Measurements from ENCODE around the gene XRN1.

The XRN1 gene

DNA sequence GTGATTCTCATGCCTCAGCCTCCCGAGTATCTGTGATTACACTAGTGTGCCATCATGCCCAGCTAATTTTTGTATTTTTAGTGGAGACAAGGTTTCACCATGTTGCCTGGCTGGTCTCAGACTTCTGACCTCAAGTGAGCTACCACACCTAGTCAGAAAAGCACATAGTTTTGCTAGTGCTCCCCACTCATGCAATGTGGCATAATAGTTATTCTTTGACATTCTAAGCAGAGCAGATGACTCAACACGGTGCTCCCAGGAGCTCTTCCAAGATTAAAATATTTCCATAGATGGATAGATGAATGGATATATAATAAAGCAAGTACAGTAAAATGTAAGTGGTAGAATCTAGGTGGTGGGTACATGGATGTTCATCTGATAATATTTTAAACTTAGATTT is 169.4 kb downstream of the XRN1 start:
- in situ Hi-C loops (cut with MboI; ENCODE audit: low pct_unique_long_range_greater_than_20kb, low sequenced_read_pairs), result no loop called here

DNA sequence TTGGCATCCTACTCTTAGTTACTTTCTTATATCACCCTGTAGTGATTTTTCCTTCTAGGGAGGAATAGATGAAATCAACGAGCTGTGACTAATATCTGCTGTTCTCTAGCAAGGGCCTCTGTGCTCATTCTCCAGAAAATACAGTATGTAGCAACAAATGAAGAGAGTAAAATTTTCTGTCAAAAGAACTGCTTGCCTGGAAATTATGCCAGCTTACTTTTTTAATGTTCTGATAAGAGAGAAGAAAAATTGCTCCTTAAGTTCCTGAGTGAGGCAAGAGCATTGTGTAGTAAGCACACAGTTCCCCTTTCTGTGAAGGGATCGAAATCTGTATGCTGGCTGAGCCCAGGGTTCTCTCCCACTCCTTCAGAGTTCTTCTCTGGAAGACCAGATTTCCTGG is 171.1 kb downstream of the XRN1 start:
- peak; percentile 51 for DNase-seq
- in situ Hi-C loops (cut with MboI; ENCODE audit: low pct_unique_long_range_greater_than_20kb, low sequenced_read_pairs), result no loop called here

More for the DNA sequence above, 169.4 kb downstream of the XRN1 start:
- DNase-seq, result no peak

DNA sequence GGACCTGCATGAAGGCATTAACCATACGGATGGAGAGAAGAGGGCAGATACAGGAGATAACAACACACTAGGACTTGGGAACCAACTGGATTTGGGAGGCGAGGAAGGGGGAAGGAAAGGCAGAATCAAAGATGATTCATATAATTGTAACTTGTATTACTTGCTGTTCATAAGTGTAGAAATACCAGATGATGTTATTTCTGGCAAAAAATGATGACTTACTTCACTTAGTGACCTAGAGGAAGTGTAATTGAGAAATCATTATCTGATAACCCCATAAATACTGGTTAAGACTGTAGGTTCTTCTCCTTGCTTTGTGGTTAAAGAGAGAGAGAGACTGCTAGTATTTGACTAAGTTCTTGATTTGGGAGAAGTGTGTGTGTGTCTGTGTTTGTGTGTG is 172.0 kb downstream of the XRN1 start:
- in situ Hi-C loops (cut with MboI; ENCODE audit: low pct_unique_long_range_greater_than_20kb, low sequenced_read_pairs), result no loop called here

DNA sequence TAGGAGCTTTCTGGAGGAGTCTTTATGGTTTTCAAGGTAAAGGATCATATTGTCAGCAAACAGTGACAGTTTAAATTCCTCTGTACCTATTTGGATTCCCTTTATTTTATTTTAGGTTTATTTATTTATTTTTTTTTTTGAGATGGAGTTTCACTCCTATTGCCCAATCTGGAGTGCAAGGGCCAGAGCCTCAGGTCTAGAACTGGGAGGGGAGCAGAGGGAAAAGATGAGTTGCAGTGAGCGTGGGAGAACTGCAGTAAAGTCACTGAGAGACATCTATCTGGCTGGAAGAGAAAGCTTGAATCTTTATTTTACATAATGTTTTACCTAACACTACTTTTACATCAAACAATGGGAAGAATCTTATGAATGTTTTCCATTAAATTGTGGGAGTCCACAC is 172.9 kb downstream of the XRN1 start:
- no peak for DNase-seq
- in situ Hi-C loops (cut with MboI; ENCODE audit: low pct_unique_long_range_greater_than_20kb, low sequenced_read_pairs), result no loop called here

More for the DNA sequence above, 172.0 kb downstream of the XRN1 start:
- peak; percentile 17 for DNase-seq

DNA sequence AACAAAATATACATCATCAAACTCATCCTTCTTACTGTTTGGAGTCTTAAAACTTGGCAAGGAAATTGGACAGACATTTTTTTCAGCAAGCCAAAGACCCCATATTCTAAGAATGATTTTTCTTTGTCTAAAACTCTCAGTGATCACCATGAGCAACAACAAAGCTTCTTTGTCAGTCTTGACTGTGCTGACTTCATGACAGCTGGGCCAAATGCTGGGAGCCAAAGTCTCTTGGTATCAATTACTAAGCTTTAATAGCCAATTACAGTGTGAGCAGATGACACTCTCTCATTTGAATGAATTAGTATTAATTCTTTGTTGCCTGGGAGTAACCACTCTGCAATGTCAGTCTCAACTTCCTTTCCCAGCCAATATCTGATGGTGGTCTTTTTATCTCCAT is 174.3 kb downstream of the XRN1 start:
- in situ Hi-C loops (cut with MboI; ENCODE audit: low pct_unique_long_range_greater_than_20kb, low sequenced_read_pairs), result no loop called here
- DNase-seq, result no peak

DNA sequence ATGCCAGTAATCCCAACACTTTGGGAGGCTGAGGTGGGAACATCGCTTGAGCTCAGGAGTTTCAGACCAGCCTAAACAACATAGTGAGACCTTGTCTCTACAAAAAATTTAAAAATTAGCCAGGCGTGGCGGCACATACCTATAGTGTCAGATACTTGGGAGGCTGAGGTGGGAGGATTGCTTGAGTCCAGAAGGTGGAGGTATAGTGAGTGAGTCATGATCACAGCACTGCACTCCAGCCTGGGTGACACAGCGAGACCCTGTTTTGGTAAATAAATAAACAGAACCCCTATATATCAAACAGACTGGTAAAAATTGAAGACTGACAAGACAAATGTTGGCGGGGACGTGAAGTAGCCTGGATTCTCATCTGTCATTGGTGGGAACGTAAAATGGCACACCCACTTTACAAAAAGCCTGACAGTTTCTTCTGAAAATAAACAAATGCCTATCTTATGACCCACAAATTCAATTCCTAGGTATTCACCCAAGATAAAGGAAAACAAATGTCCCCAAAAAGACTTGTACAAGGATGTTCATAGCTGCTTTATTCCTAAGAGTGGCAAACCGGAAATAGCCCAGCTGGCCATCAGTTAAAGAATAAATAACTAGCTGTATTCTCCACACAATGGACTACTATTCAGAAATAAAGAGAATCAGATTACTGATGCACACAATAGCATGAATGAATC is 175.5 kb downstream of the XRN1 start:
- DNase-seq, result no peak
- in situ Hi-C loops (cut with MboI; ENCODE audit: low pct_unique_long_range_greater_than_20kb, low sequenced_read_pairs), result no loop called here

DNA sequence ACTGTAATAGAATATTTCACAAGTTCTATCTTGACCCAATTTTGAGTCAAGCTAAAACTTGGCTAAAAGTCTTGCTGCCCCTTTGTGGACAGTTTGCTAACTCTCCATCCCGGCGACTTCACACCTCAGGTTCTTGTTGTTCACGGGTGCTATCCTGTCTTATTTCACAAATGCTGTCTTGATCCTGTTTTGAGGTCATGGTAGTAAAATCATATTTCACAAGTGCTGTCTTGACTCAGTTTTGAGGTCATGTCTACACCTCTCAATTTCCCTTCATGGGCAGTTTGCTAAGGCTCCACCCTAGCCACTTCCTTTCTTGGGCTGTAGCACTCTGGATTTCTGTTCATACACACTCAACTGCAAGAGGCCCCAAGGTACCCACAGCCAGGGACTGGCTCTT is 177.4 kb downstream of the XRN1 start:
- in situ Hi-C loops (cut with MboI; ENCODE audit: low pct_unique_long_range_greater_than_20kb, low sequenced_read_pairs), result no loop called here
- no peak for DNase-seq

DNA sequence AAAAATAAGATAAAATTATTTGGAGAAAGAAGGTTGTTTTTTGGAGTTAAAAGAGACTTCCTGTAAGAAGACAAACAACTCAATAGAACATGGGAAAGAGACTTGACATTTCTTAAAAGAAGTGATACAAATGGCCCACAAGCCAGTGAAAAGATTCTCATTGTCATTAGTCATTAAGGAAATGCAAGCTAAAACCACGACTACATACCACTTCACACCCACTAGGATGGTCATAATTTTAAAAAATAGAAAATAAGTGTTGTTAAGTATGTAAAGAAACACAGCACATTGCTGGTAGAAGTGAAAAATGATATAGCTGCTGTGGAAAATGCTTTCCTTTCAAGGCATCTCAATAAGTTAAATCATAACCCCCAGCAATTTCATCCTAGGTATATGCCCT is 178.1 kb downstream of the XRN1 start:
- in situ Hi-C loops (cut with MboI; ENCODE audit: low pct_unique_long_range_greater_than_20kb, low sequenced_read_pairs), result no loop called here
- no peak for DNase-seq

DNA sequence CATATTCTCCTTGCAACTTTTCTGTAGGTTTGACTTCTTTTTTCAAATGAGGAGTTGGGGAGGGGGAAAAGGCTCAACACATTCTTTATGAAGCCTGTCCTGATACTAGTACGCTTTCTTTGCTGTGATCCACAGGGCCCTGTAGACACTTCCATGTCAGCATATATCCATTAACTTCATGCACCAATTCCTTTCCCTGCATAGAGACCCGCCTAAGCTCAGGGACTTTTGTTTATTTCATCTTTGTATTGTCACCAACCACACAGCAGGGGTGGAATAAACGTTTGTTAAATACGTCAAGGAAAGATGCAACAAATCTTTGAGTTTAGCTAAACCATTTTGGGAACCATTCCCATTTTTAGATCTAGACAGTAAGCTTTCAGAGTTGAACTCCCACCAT is 179.4 kb downstream of the XRN1 start:
- in situ Hi-C loops (cut with MboI; ENCODE audit: low pct_unique_long_range_greater_than_20kb, low sequenced_read_pairs), result no loop called here
- no peak for DNase-seq

DNA sequence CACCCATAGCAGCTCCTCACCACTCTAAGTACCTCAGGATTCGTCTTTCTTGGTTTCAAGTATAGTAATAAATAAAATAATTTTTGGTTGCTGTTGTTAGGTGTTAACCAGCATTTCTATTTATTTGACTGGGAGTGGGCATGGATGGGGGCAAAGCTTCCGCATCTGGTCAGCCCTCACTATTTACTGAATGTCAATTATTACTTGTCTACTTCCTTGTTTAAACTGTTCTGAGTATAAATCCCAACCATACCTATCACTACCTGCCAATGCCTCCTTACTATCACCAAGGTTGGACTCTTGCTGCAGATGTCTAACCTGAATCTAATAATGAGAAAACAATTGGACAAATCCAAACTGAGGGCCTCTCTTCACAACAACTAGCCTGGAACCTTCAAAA is 180.6 kb downstream of the XRN1 start:
- no peak for DNase-seq

DNA sequence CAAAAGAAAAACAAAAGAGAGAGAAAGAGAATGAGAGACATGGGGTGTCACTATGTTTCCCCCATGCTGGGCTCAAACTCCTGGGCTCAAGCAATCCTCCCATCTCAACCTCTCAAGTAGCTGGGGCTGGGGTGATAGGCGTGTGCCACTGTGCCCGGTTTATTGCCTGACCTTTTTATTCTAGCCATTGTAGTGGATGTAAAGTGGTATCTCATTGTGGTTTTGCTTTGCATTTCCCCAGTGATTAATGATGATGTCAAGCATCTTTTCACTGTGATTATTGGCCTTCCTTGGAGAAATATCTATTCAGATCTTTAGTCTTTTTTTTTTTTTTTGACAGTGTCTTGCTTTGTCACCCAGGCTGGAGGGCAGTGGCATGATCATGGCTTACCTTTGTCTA is 184.7 kb downstream of the XRN1 start:
- in situ Hi-C loops (cut with MboI; ENCODE audit: low pct_unique_long_range_greater_than_20kb, low sequenced_read_pairs), result no loop called here
- no peak for DNase-seq

More for the DNA sequence above, 180.6 kb downstream of the XRN1 start:
- in situ Hi-C loops (cut with MboI; ENCODE audit: low pct_unique_long_range_greater_than_20kb, low sequenced_read_pairs), result no loop called here

DNA sequence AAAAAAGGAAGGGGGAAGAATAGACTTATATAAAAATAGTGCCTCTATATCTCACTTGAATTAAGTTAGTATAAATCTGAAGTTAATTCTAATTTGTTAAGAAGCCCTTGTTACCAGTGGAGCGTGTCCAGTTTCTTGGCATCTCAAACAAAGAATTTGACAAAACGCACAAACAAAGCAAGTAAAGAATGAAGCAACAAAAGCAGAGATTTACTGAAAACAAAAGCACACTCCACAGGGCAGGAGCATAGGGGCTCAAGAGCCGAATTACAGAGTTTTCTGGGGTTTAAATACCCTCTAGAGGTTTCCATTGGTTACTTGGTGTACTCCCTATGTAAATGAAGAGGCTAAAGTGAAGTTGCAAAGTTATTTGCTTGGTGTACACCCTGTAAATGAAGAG is 188.5 kb downstream of the XRN1 start:
- in situ Hi-C loops (cut with MboI; ENCODE audit: low pct_unique_long_range_greater_than_20kb, low sequenced_read_pairs), result no loop called here
- DNase-seq, result no peak

DNA sequence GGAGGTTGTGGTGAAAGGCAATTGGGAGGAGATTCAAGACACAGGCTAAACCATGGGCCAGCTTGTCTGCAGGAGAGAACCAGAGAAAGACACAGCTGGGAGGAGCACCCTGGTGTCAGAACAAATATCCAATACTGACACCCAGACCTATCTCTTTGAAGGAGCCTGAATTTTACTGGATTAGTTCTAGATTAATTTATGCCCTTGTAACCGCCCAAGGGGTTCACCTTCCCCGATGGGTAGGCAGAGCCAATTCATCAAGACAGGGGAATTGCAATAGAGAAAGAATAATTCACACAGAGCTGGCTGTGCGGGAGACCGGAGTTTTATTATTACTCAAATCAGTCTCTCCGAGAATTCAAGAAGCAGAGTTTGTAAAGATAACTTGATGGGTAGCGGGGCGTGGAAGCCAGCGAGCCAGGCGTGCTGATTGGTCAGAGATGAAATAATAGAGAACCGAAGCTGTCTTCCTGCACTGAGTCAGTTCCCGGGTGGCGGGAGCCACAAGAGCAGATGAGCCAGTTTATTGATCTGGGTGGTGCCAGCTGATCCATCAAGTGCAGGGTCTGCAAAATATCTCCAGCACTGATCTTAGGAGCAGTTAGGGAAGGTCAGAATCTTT is 191.0 kb downstream of the XRN1 start:
- no peak for DNase-seq
- in situ Hi-C loops (cut with MboI; ENCODE audit: low pct_unique_long_range_greater_than_20kb, low sequenced_read_pairs), result no loop called here
